Measurements from ENCODE around the gene HSP90AA1. TPM values are rescaled to one million over a fixed set of nuclear protein-coding genes. Genes with fewer than 3 reads are reported as not detected.

Gene HSP90AA1
- total RNA-seq, 1 donor from 2014 or later = 280 TPM

- no peak for FAIRE-seq
- DNase-seq (ENCODE audit: low read depth) = no peak
- H3K36me3 ChIP-seq (ENCODE audit: control insufficient read depth, insufficient read depth, low read length) = no peaks in the 10 kb centered on the region
- H3K27me3 ChIP-seq (ENCODE audit: control insufficient read depth, insufficient read depth, low read length) = no peaks in the 10 kb centered on the region
- TF ChIP-seq CTCF (IDR thresholded peaks at IDR 0.05; ENCODE audit: insufficient read depth, low read length, severe bottlenecking) = no peak
- no peak overlapping the region for H3K4me3 ChIP-seq (ENCODE audit: low read depth, low read length)
These were observed 18.5 kb upstream of the HSP90AA1 start for GRCh38 chr14:102105369-102105768.

GRCh38 chr14:102103062-102103695 lies 16.3 kb upstream of the HSP90AA1 start:
- no peak for FAIRE-seq

GRCh38 chr14:102097441-102098135 lies 10.7 kb upstream of the HSP90AA1 start:
- Histone ChIP-seq H3K4me3 (ENCODE audit: low read depth, low read length) (no peak overlapping the region), H3K36me3 (ENCODE audit: control insufficient read depth, insufficient read depth, low read length) (no peaks in the 10 kb centered on the region), H3K27me3 (ENCODE audit: control insufficient read depth, insufficient read depth, low read length) (no peaks in the 10 kb centered on the region)
- FAIRE-seq (no peak), DNase-seq (ENCODE audit: low read depth) (no peak)
- TF ChIP-seq CTCF (IDR thresholded peaks at IDR 0.05; ENCODE audit: insufficient read depth, low read length, severe bottlenecking) = no peak

More at GRCh38 chr14:102103062-102103695, 16.3 kb upstream of the HSP90AA1 start:
- no peak for DNase-seq (ENCODE audit: low read depth)
- H3K36me3 ChIP-seq (ENCODE audit: control insufficient read depth, insufficient read depth, low read length) = no peaks in the 10 kb centered on the region
- H3K27me3 ChIP-seq (ENCODE audit: control insufficient read depth, insufficient read depth, low read length) = no peaks in the 10 kb centered on the region
- TF ChIP-seq CTCF (IDR thresholded peaks at IDR 0.05; ENCODE audit: insufficient read depth, low read length, severe bottlenecking) = no peak
- no peak overlapping the region for H3K4me3 ChIP-seq (ENCODE audit: low read depth, low read length)

DNA sequence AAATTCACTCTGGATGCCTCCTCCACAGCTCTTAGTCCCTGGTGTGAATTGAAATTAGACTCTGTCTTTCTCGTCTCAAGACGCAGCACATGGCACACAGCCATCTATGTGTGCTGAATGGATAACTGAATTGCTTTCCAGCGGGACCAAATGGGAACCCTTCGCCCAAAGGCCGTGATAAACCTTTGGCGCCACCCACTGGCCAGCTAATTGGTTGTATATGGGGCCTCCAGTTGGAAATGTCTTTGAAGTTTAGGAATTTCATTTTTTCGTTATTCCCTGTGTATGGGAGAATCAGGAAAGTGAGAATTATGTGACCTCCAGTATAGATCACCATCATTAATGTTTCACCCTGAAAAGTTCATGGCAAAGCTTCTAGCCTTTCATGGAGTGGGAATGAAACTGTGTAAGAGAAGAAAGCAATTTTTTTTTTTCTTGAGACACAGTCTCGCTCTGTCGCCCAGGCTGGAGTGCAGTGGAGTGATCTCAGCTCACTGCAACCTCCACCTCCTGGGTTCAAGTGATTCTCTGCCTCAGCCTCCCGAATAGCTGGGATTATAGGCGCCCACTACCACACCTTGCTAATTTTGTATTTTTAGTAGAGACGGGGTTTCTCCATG lies 9.8 kb upstream of the HSP90AA1 start:
- peak; percentile 74 for TF ChIP-seq CTCF (IDR thresholded peaks at IDR 0.05; ENCODE audit: insufficient read depth, low read length, severe bottlenecking)
- Histone ChIP-seq H3K36me3 (ENCODE audit: control insufficient read depth, insufficient read depth, low read length) (no peaks in the 10 kb centered on the region), H3K27me3 (ENCODE audit: control insufficient read depth, insufficient read depth, low read length) (no peaks in the 10 kb centered on the region), H3K4me3 (ENCODE audit: low read depth, low read length) (no peak overlapping the region)
- DNase-seq (ENCODE audit: low read depth) = peak; percentile 57
- no peak for FAIRE-seq

DNA sequence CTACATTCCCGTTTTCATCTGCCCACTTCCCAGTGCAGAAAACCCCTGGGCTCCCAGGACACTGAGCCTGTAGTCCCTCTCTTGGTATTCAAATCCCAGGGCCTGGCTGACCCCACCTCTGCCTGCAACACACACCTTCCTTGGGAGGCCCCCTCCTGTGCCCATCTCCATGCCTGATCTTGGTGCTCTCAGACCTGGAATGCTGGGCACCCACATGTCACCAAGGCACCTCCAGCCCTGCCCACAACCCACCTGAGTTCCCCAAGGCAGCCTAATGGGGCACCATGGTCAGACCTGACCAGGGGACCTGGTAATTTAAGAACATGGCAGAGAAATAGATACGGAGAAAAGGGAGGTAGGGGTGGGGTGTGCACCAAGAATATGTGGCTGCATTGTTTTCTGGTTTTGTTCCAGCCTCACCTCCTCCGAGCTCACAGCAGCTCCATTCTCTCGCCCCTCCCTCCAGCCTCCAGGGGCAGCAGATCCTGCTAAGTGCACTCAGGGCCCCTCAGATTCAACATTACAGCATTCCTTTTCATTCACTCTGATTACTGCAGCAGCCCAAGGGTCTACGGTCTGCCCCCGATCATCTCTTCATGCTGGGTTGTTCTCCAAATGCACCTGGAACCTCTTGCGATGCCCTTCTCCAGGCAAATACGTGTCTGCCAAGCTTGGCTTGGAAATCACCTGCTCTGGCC lies 9.2 kb upstream of the HSP90AA1 start:
- no peak overlapping the region for H3K4me3 ChIP-seq (ENCODE audit: low read depth, low read length)
- no peaks in the 10 kb centered on the region for H3K27me3 ChIP-seq (ENCODE audit: control insufficient read depth, insufficient read depth, low read length)
- no peak for DNase-seq (ENCODE audit: low read depth)
- FAIRE-seq = no peak
- H3K36me3 ChIP-seq (ENCODE audit: control insufficient read depth, insufficient read depth, low read length) = no peaks in the 10 kb centered on the region
- TF ChIP-seq CTCF (IDR thresholded peaks at IDR 0.05; ENCODE audit: insufficient read depth, low read length, severe bottlenecking) = no peak
